ENCODE results near the gene AVL9. TPM values are rescaled to one million over a fixed set of nuclear protein-coding genes. Genes with fewer than 3 reads are reported as not detected.

AVL9 gene
- total and polyA plus RNA-seq, 9 of the 15 experiments (the other 6 are each of a cell fraction or from before 2014, with no cell fraction given), result 6.4 to 66.2 (median 30.1) TPM

DNA sequence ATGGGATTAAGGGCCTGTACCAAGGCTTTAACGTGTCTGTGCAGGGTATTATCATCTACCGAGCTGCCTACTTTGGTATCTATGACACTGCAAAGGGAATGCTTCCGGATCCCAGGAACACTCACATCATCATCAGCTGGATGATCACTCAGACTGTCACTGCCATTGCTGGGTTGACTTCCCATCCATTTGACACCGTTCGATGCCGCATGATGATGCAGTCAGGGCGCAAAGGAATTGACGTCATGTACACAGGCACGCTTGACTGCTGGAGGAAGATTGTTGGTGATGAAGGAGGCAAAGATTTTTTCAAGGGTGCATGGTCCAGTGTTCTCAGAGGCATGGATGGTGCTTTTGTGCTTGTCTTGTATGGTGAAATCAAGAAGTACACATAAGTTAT lies 23.3 kb upstream of the AVL9 start:
- FAIRE-seq (no peak), ATAC-seq (peak; percentile 59; the same call in 2 of the 3 replicates), DNase-seq (ENCODE audit: extremely low read depth in 1 of 4, low spot score in 3 of 4) (no peak)
- Histone ChIP-seq H3K27ac (ENCODE audit: extremely low read depth, low read depth, low read length) (no peak overlapping the region), H3K9me1 (ENCODE audit: control insufficient read depth, insufficient read depth, low read length) (no peaks in the 10 kb centered on the region), H3K9me3 (replicated peaks; ENCODE audit: control insufficient read depth, insufficient read depth, low read depth, low read length) (no peaks in the 10 kb centered on the region; the same call in 1 of the 2 replicates), H4K20me1 (replicated peaks; ENCODE audit: control insufficient read depth, insufficient read depth, low read length) (no peaks in the 10 kb centered on the region), H3K4me2 (ENCODE audit: insufficient read depth, low read length) (peak overlapping the region; percentile 39; the same call in 1 of the 2 replicates), H3K9ac (ENCODE audit: insufficient read depth in 1 of 2, low read depth in 2 of 2, low read length in 2 of 2) (no peak overlapping the region), H3K36me3 (ENCODE audit: control insufficient read depth, insufficient read depth, low read length) (no peaks in the 10 kb centered on the region), H3K79me2 (ENCODE audit: control insufficient read depth, insufficient read depth, low read length) (no peaks in the 10 kb centered on the region), H2AFZ (ENCODE audit: low read depth, low read length) (no peak overlapping the region), H3K4me1 (replicated peaks in 1 of 2; ENCODE audit: control insufficient read depth in 2 of 2, insufficient read depth in 2 of 2, low read length in 2 of 2) (no peaks in the 10 kb centered on the region), H3K27me3 (ENCODE audit: control insufficient read depth in 2 of 2, insufficient read depth in 2 of 2, low read length in 2 of 2) (peaks cover 9 to 15% of the 10 kb centered on the region in 2 experiments; a peak in 4 of 5 replicates), H3K4me3 (no peak overlapping the region)
- POLR2A ChIA-PET, result interaction anchor here (0.6 kb wide), 1 partner anchor 235 kb away, joined by 3 read pairs; no protein-coding TSS in a partner anchor
- TF ChIP-seq MTA1 (IDR thresholded peaks at IDR 0.05; ENCODE audit: borderline replicate concordance) (0 out of 2 replicates have a peak, but pooled peaks have one; percentile 49), CREM (IDR thresholded peaks at IDR 0.05; ENCODE audit: low read depth) (peak; percentile 94), ZFP1 (CRISPR knock-in tag; IDR thresholded peaks at IDR 0.05) (no peak), CREB1 (IDR thresholded peaks at IDR 0.05) (peak; percentile 84), CREB1 (CRISPR knock-in tag; IDR thresholded peaks at IDR 0.05) (no peak), ATF1 (CRISPR knock-in tag; IDR thresholded peaks at IDR 0.05) (peak; percentile 50; the same call in 1 of the 2 replicates), ATF1 (tag; IDR thresholded peaks at IDR 0.05) (peak; percentile 42; the same call in 1 of the 2 replicates)
- TF ChIP-seq, protein P1, sequence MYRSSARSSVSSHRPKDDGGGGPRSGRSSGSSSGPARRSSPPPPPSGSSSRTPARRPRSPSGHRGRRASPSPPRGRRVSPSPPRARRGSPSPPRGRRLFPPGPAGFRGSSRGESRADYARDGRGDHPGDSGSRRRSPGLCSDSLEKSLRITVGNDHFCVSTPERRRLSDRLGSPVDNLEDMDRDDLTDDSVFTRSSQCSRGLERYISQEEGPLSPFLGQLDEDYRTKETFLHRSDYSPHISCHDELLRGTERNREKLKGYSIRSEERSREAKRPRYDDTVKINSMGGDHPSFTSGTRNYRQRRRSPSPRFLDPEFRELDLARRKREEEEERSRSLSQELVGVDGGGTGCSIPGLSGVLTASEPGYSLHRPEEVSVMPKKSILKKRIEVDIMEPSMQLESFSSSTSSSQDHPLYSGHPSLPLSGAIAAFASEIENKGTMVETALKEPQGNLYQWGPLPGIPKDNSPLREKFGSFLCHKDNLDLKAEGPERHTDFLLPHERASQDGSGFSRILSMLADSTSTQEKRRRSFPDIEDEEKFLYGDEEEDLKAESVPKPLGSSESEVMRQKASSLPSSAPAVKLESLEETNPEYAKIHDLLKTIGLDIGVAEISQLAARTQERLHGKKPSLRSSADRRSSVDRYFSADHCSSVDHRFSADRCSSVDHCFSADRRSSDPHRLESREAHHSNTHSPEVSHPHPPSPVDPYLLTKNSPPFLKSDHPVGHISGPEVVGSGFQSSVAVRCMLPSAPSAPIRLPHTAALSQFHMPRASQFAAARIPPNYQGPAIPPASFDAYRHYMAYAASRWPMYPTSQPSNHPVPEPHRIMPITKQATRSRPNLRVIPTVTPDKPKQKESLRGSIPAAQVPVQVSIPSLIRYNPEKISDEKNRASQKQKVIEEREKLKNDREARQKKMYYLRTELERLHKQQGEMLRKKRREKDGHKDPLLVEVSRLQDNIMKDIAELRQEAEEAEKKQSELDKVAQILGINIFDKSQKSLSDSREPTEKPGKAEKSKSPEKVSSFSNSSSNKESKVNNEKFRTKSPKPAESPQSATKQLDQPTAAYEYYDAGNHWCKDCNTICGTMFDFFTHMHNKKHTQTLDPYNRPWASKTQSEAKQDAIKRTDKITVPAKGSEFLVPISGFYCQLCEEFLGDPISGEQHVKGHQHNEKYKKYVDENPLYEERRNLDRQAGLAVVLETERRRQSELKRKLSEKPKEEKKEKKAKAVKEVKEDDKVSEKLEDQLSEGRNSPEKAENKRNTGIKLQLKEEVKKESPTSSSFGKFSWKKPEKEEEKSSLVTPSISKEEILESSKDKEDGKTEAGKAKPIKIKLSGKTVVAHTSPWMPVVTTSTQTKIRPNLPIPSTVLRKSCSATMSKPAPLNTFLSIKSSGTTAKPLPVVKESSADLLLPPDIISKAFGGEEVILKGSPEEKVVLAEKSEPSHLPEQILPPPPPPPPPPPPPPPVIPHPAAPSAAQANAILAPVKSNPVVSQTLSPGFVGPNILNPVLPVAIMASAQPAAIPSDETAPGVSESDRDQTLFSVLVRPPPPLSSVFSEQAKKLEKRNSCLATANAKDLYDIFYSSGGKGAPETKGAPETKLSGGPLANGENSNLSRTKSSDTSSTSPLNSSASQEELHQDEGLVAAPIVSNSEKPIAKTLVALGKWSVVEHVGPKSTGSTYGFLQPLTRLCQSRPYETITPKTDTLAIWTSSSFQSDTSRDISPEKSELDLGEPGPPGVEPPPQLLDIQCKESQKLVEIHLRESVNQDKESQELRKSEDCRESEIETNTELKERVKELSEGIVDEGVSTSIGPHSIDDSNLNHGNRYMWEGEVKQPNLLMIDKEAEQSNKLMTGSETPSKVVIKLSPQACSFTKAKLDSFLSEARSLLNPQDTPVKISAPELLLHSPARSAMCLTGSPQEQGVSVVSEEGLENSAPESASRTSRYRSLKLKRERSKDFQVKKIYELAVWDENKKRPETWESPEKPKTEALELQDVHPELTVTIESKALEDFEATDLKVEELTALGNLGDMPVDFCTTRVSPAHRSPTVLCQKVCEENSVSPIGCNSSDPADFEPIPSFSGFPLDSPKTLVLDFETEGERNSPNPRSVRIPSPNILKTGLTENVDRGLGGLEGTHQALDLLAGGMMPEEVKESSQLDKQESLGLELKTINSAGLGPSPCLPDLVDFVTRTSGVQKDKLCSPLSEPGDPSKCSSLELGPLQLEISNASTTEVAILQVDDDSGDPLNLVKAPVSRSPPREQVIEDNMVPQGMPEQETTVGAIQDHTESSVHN (IDR thresholded peaks at IDR 0.05; ENCODE audit: borderline replicate concordance in 1 of 2, low read depth in 1 of 2), result no peak
- in situ Hi-C loops (cut with MboI), result no loop called here
- 26% methylated on average over 9 of the region's 9 CpGs for WGBS (ENCODE audit: insufficient coverage, low coverage, missing lambda C conversion rate)
- intact Hi-C loops (cut with micrococcal nuclease), result no loop called here
- CTCF ChIA-PET (ENCODE audit: low intra/inter-chr PET ratio), result no interaction called here
- BruUV-seq (replicated peaks), result no TSS peak

Measured in K562 (cell line).